ENCODE measurements around the gene GTPBP6. TPM values are rescaled to one million over a fixed set of nuclear protein-coding genes. Genes with fewer than 3 reads are reported as not detected.
"Not testable (repeated sequence)": the region's sequence is repeated elsewhere in the genome, so short reads cannot be mapped to it uniquely, and the experiment has no call there.

GTPBP6 gene
- total RNA-seq, 1 experiment from 2014 or later, result 37.4 TPM

DNA sequence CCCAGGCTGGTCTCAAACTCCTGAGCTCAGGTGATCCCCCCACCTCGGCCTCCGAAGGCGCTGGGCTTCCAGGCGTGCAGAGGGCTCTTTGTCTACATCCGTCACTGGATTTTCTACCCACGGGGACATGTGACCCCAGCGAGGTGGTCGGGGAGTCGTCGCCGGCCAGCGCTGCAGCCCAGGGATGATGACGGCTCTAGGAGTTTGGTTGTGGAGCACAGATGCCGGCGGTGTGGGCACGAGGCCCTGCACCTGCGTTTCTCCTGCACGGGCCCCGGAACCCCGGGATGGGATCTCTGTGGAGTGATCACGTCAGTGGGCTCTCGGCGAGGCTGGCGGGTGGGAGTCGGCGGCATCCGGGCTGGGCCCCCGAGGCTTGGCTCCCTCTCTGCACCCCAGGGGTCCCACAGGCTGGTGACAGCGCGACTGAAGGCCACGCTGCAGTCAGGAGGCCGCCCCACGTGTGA is 9.1 kb upstream of the GTPBP6 start:
- Histone ChIP-seq H3K27me3 (ENCODE audit: control insufficient read depth, insufficient read depth, low read length) (no peaks in the 10 kb centered on the region), H3K9me3 (ENCODE audit: control insufficient read depth, insufficient read depth, low read depth, low read length) (no peaks in the 10 kb centered on the region), H3K36me3 (ENCODE audit: control insufficient read depth, insufficient read depth, low read length) (no peaks in the 10 kb centered on the region), H3K4me1 (ENCODE audit: control insufficient read depth, insufficient read depth, low read length) (no peaks in the 10 kb centered on the region), H3K4me3 (ENCODE audit: low read depth in 2 of 2, low read length in 2 of 2) (no peak overlapping the region), H3K27ac (ENCODE audit: low read length) (no peak overlapping the region)
- POLR2A ChIA-PET, result no interaction called here
- intact Hi-C loops (cut with micrococcal nuclease; ENCODE audit: unreplicated experiment) (no loop called here), in situ Hi-C loops (cut with HindIII; ENCODE audit: low pct_unique_long_range_greater_than_20kb, low sequenced_read_pairs) (no loop called here)
- BruUV-seq (replicated peaks), result no TSS peak
- ATAC-seq (no peak), DNase-seq (ENCODE audit: low read depth, low spot score) (no peak)
- CTCF ChIA-PET, result no interaction called here
- no peak for TF ChIP-seq SIN3A (IDR thresholded peaks at IDR 0.05; ENCODE audit: borderline replicate concordance, insufficient read depth, low read depth, low read length)
- no peak for TF ChIP-seq TCF7L2 (IDR thresholded peaks at IDR 0.05; ENCODE audit: low read depth, low read length)
- TF ChIP-seq REST (IDR thresholded peaks at IDR 0.05; ENCODE audit: insufficient read depth in 1 of 2, low read depth in 2 of 2, low read length in 1 of 2), result no peak
- TF ChIP-seq, protein P1, sequence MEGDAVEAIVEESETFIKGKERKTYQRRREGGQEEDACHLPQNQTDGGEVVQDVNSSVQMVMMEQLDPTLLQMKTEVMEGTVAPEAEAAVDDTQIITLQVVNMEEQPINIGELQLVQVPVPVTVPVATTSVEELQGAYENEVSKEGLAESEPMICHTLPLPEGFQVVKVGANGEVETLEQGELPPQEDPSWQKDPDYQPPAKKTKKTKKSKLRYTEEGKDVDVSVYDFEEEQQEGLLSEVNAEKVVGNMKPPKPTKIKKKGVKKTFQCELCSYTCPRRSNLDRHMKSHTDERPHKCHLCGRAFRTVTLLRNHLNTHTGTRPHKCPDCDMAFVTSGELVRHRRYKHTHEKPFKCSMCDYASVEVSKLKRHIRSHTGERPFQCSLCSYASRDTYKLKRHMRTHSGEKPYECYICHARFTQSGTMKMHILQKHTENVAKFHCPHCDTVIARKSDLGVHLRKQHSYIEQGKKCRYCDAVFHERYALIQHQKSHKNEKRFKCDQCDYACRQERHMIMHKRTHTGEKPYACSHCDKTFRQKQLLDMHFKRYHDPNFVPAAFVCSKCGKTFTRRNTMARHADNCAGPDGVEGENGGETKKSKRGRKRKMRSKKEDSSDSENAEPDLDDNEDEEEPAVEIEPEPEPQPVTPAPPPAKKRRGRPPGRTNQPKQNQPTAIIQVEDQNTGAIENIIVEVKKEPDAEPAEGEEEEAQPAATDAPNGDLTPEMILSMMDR (IDR thresholded peaks at IDR 0.05), result no peak
- no peak for TF ChIP-seq POLR2AphosphoS5 (IDR thresholded peaks at IDR 0.05; ENCODE audit: low read depth, low read length)

DNA sequence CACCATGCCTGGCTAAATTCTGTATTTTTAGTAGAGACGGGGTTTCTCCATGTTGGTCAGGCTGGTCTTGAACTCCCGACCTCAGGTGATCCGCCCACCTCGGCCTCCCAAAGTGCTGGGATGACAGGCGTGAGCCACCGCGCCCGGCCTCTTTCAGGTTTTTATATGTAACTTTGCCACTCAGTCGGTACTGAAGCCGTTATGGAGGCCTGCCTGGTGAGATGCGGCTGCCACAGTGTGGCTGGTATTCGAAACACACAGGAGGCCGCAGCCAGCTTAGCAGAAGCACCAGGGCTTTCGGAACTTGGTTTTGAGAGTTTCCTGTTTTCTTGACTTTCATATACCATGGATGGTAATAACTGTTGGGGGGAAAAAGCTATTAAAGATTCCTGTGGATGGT is 6.1 kb upstream of the GTPBP6 start:
- TF ChIP-seq, protein P1 (IDR thresholded peaks at IDR 0.05), result 0 out of 2 replicates have a peak, but pooled peaks have one; percentile 20
- H3K27me3 ChIP-seq (ENCODE audit: control insufficient read depth, insufficient read depth, low read length); H3K4me3 ChIP-seq (ENCODE audit: low read depth in 2 of 2, low read length in 2 of 2); intact Hi-C loops (cut with micrococcal nuclease; ENCODE audit: unreplicated experiment); BruUV-seq (replicated peaks); POLR2A ChIA-PET; DNase-seq (ENCODE audit: low read depth, low spot score); H3K4me1 ChIP-seq (ENCODE audit: control insufficient read depth, insufficient read depth, low read length); in situ Hi-C loops (cut with HindIII; ENCODE audit: low pct_unique_long_range_greater_than_20kb, low sequenced_read_pairs); H3K9me3 ChIP-seq (ENCODE audit: control insufficient read depth, insufficient read depth, low read depth, low read length); H3K27ac ChIP-seq (ENCODE audit: low read length); H3K36me3 ChIP-seq (ENCODE audit: control insufficient read depth, insufficient read depth, low read length); CTCF ChIA-PET: not testable (repeated sequence)
- ATAC-seq, result peak; percentile 50; the same call in 1 of the 2 replicates

Data from Panc1 (cell line).